GM18517 (cell line): Measurements from ENCODE around the gene RAP2B.
"Not testable (repeated sequence)": the region's sequence is repeated elsewhere in the genome, so short reads cannot be mapped to it uniquely, and the experiment has no call there.

Source experiments
- ATAC-seq: cut with Tn5 transposase; IDR thresholded peaks from one replicate; pipeline ENCODE4 v1.9.1; 2021; ENCODE audit warnings: mild to moderate bottlenecking, moderate library complexity; ENCODE audit not compliant: unreplicated experiment

The RAP2B gene

GRCh38 chr3:153192327-153192726 lies 30.3 kb downstream of the RAP2B start:
- no peak for ATAC-seq

GRCh38 chr3:153193786-153194476 lies 31.9 kb downstream of the RAP2B start:
- not testable (repeated sequence) for ATAC-seq

GRCh38 chr3:153195349-153195879 lies 33.4 kb downstream of the RAP2B start:
- no peak for ATAC-seq

- no peak for ATAC-seq
Measured at GRCh38 chr3:153209596-153209995, 47.6 kb downstream of the RAP2B start.

GRCh38 chr3:153210146-153210545 lies 48.1 kb downstream of the RAP2B start:
- ATAC-seq, result no peak

GRCh38 chr3:153210660-153211059 lies 48.6 kb downstream of the RAP2B start:
- ATAC-seq, result no peak

GRCh38 chr3:153215497-153215896 lies 53.5 kb downstream of the RAP2B start:
- no peak for ATAC-seq

GRCh38 chr3:153215966-153216365 lies 53.9 kb downstream of the RAP2B start:
- ATAC-seq, result no peak

- no peak for ATAC-seq
Measured at GRCh38 chr3:153216928-153217327, 54.9 kb downstream of the RAP2B start.

- no peak for ATAC-seq
Measured at GRCh38 chr3:153219146-153219545, 57.1 kb downstream of the RAP2B start.
